Measurements from ENCODE around the gene OR51Q1.

The OR51Q1 gene, protein sequence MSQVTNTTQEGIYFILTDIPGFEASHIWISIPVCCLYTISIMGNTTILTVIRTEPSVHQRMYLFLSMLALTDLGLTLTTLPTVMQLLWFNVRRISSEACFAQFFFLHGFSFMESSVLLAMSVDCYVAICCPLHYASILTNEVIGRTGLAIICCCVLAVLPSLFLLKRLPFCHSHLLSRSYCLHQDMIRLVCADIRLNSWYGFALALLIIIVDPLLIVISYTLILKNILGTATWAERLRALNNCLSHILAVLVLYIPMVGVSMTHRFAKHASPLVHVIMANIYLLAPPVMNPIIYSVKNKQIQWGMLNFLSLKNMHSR

DNA sequence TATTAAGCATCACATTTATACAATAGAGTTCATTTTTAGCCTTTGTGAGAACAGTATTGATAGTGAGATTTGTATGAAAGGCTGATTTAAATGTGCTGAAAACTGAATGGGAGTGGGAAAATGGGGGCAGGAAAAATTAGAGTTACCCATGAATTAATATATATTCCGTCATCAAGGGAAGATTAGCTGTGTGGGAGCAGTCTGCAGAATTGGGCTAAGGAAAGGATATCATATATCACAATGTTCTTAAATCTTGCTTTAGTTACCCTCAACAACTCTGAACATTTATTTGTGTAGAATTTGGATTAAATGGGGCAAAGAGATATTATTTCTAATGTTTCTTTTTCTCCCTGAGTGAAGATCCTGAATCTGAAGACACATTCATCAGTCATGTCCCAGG lies at the start of gene OR51Q1:
Gene OR51Q1 (plus strand): TSS at position 301 of the 400 bp plus-strand sequence. CDS start 90 bp downstream, at position 391.
- DNase-seq: no peak

DNA sequence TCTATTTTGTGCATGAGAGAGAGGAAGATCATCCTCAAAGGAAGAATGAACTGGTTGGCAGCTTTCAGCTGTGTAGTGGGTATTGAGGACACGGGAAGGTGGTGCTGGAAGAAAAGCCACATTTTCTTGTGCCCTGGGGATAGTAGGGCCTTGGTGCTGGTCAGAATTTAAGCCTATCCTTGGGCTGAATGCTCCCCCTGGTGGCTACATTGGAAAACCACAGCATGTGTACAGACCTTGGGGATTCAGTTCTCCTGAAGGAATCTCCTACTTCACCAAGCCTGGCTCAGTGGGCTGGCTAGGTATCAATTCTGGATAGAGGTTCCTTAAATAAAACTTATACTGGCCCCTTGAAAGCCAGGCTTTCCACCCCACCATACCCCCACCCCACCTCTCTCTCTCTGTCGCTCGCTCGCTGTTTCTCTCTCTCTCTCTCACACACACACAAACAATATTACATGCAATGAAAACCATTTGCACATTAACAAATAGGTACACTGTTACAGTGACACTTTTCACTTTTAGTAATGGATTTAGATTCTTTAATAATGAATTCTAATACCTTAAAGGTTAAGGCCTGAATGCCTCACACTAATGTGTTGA lies 41.1 kb upstream of the OR51Q1 start:
- DNase-seq: peak; percentile 20

DNA sequence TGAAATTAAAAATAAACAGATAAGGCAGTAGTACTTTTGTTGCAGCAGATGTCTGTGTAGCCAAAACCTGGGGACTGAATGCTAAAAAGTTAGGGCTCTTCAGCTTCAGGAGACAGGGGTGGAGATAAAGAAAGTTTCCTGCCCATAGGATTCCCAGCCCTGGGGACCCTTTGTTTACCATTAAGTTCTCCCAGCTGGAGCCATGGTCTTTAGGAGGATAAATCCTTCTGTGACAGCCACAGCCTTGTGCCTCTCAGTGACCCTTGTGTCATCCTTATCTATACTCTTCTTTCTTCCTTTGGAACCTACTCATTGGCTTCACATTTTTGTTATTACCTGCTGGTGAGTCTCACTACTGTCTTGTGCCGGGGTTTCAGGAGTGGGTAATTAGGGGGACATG lies 38.3 kb upstream of the OR51Q1 start, which contains the start of gene OR51M1:
Gene OR51M1 (plus strand): TSS at position 237 of the 400 bp plus-strand sequence. CDS start 5,587 bp downstream, outside the sequence.
- DNase-seq: no peak

DNA sequence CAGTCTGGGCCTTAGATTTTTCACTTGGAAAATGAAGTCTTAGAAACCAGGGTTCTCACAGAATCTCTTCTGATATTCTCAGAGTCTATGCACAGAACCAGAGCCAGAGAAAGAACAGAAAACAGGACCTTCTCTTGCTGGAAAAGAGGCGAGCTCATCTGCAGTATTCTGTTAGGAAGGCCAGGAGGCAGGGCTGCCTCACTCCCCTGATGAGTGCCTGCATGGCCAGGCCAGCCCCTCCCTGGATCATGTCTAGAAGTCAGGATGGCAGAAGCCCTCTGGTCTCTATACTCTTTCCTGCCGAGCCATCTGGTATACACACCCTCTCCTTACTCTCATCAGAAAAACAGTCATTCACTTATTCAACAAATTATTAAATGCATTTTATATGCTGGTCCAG lies 37.6 kb upstream of the OR51Q1 start:
- no peak for DNase-seq

DNA sequence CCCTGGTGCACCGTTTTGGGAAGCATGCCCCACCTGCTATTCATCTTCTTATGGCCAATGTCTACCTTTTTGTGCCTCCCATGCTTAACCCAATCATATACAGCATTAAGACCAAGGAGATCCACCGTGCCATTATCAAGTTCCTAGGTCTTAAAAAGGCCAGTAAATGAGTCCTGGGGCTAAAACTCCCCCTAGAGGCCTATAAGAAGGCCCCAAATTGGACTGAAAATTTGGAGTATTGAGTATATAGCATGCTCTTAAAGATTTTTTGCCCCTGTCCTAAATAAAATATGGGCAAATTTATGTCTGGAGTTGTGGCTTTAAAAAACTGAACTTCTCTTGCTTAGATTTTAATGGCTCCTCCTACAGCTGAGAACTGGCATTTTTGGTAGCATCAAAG lies 31.7 kb upstream of the OR51Q1 start:
- DNase-seq: no peak

DNA sequence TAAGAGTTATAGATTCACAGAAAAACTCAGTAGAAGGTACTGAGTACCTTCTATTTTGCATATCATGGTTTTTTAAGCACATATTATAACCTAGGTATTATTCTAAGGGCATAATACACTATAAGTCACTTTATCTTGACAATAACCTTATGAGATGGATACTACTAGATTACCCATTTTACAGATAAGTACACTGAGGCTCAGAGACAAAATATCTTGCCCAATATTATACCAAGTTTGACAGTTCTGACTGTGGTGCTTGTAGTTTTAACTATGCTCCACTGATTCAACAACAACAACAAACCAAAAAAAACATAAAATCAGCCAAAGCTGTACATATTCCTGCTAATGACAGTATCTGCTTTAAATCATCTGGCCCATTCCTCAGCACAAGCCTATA lies 27.8 kb upstream of the OR51Q1 start:
- DNase-seq: no peak

DNA sequence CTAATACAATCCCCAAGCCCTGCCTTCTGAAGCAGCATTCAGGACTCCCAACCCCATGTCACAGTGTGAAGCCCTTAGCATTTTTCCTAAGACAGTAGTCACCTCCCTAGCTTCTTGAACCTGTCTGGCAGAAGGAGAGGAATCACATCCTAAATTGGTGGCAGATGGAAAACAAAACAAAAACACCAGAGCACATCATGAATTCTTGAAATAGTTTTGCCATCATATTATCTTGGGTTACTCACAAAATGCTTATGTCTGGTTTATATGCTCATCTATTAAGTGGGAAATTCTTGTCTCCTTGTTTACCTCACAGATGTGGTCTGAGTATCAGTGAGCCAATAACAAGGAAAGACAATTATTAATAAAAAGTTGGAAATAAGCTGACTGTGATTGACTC lies 23.0 kb upstream of the OR51Q1 start:
- DNase-seq: no peak

DNA sequence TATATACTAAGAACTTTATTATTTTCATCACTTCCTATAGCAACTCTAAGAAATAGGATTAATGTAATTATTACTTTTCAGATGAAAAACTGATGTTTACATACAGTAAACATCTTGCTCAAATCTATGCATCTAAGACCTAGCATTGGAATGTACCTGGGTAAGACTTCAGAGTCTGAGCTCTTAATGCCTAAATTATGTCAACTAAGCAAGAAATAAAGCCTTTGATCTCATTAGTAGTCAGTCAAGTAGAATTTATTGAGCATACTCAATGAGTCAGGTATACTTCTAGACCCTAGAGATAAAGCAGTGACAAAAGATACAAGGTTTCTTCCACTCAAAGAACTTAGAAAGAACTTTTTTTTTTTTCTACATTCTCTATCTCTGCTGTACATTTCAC lies 16.7 kb upstream of the OR51Q1 start:
- no peak for DNase-seq

DNA sequence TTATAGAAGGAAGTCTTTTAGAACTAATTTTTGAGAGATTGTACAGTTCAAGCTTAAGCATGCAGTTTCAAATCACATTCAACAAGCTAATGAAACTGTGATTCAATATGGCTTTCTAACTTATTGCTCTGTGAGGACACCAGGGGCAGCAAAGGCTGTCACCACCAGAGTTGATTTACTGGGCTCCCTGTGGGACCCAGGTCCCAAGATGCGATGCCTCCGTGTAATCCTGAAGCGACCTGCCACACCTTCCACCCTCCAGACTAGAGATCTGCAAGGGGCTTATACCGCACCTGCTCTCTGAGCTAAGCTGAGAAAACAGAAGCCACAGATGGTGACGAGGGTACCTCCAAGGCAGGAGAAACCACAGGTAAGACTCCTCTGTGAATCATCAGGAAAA lies 918 bp upstream of the OR51Q1 start:
- DNase-seq: no peak

DNA sequence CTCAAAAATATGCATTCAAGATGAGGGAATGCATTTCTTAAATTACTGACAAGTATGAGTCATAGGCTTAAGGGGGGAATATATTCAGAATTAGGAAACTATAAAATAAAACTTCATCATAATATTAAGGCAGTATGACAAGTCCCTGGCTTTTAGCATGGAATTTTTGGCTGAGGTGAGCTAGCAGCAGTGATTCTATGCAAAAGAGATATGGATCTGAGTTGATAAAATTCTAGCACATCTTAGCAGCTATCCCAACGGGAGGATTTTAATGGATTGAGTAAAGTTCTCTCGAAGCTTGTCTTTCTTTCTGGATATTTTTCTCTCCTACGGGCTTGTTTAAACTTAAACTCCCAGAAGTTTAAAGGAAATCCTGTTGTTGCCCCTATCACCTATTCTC lies 1.2 kb downstream of the OR51Q1 start:
- no peak for DNase-seq

DNA sequence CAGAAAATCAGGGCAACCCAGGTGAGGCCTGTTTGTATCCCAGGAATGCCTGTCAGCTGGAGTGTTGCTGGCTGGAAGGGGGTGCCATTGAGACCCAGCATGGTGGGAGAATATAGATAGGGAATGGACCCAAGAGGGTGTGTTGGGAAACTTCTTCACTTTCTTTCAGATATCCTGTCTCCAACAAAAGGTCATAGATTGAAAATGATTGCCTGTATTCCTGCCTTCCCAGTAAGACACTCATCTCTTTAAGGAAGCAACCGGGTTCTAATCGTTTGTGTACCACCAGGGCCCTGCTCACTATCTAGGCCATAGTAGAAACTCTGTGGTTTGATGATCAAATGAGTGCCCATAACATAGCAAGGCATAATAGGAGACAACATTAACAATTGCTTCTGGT lies 19.5 kb downstream of the OR51Q1 start, which contains the start of gene OR51I1:
Gene OR51I1 (minus strand): TSS at position 101 of the 400 bp plus-strand sequence. CDS start 0 bp downstream, at position 101.
- no peak for DNase-seq

DNA sequence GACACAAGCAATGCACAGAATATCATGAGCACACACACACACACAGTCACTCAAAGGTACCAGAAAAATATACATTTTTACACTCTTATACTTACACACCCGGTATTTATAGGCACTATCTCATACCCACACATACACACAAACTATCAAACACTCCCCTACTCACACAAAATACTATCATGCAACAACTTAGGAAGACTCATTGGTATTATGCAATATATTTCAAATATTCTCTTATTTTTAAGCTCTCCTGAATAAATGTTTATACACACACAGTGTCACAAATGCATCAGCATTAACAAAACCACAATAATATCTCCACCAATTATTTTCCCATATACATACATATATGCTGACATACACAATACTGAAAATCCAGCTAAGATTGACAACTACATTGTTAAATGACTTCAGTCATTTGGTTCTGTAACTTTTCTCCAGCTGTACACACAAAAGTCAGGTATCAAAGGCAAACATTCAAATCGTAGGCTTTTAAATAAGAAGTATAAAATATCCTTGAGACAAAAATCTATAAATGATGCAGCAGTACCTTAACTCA lies 22.0 kb downstream of the OR51Q1 start:
- no peak for DNase-seq

DNA sequence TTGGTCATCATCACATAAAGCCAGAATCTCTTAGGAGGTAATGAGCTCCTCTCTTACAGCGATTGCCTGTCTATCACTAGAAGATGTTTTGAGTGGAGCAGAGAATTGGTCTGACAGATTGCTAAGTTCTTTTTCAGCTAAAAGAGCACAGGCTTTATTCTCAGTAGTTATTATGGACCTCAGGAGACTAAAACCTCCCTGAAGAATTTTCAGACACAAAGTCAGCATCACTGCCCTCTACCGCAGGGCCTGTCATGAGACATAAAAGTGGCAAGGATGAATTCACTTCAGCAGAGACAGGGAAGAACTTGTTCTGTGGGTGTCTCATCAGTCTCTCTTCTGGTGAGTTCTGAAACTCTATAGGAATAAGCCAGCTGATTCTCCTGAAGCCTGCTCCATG lies 27.1 kb downstream of the OR51Q1 start, which contains the start of gene OR51I2:
Gene OR51I2 (plus strand): TSS at position 301 of the 400 bp plus-strand sequence. CDS start 4,166 bp downstream, outside the sequence.
- DNase-seq: no peak

DNA sequence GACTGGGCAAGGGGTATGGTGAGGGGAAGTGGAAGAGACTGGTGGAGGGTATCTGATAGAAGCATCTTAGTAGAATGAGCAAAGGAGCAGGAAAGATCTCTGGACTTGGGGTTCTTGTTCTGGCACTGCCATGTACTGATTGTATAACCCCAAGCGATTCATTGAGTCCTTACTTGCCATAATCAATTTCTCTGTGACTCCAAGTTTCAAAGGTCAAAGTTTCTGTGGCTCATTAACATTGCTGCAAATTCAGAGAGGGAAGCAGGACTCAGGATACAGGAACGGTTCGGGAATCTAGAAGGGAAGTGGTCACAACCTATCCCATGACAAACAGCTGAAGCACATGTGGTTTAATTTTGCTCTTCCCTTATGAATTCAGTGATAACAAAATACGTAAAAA lies 27.5 kb downstream of the OR51Q1 start:
- DNase-seq: no peak

DNA sequence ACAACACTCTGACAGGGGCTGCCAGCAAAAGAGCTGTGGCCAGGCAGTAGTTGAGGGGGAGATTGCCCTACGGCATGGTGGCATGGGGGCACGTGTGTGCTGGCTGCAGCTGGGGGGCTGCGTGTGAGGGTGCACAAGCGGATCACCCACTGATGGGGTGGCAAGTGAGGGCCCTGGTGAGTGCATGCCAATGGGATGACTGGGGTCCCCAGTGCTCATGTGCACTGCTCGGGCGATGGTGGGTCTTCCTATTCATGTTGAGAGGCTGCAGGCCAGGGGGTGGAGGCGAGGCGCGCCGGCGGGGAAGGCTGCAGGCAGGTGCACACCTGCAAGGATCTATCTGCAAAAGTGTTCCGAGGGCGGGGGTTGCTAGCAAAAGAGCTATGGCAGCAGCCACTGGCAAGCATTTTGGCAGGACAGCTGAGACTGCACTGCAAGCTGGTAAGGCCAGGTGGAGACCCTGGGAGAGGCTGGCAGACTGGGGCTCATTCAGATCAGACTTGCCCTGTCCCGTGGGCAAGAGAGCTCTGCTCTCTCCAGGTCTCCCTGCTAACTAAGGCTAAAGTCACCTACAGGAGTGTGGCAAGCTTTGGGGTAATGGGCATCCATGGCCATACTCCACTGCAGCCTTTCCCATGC lies 39.2 kb downstream of the OR51Q1 start:
- DNase-seq: no peak

DNA sequence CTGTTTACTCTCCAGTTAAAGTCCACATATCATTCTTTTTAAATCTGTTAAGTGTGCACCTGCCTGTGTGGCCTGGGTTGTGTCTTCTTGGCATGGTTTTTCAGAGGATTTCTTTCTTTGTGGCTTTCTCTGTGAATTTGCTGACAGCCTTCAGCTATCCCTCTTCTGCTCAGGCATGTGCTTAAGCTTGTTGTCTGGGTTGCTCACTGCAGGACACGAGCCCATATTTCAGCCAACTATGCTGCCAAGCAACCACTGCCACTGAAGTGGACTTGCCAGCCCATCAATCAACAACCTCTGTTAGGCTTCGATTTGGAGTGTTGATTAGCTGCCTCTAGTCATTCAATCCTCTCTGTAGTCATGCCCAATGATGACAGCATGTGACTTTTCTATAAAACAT lies 45.6 kb downstream of the OR51Q1 start:
- no peak for DNase-seq
